Measurements from ENCODE around the gene FAM72B.
"Not testable (repeated sequence)": the region's sequence is repeated elsewhere in the genome, so short reads cannot be mapped to it uniquely, and the experiment has no call there.

Gene FAM72B

DNA sequence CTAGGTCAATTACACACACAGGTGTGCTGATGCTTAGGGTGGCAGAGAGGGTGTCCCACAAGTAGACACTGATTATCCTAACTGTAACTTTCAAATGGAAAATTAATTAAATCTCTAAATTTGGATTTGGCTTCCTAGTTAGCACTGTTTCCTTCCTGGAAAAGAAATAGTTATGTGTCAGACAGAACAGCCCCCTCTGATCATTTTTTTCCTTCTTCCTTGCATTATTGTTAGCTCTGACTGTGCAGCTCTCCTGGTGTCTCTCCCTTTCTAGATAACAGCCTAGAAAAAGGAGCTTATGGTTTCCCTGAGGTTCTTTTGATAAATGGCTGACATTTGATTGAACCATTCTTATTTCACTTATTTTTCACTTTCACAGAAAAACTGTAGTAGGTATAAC, 31.4 kb downstream of the FAM72B start:
- DNase-seq (ENCODE audit: low read depth) = not testable (repeated sequence)

DNA sequence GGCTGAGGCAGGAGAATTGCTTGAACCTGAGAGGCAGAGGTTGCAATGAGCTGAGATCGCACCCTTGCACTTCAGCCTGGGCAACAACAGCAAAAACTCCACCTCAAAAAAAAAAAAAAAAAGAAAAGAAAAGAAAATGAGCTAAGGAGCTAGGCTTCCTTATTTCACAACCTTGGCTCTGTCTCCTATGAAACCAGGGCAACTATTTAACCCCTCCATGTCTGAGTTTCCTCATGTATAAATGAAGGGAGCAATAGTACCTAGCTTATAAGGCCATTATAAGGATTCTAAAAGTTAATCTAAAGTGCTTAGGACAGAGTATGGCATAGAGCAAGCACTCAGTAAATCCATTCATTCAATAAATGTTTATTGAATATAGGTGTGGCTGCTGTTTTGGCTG, 32.8 kb downstream of the FAM72B start:
- DNase-seq (ENCODE audit: low read depth) = not testable (repeated sequence)

DNA sequence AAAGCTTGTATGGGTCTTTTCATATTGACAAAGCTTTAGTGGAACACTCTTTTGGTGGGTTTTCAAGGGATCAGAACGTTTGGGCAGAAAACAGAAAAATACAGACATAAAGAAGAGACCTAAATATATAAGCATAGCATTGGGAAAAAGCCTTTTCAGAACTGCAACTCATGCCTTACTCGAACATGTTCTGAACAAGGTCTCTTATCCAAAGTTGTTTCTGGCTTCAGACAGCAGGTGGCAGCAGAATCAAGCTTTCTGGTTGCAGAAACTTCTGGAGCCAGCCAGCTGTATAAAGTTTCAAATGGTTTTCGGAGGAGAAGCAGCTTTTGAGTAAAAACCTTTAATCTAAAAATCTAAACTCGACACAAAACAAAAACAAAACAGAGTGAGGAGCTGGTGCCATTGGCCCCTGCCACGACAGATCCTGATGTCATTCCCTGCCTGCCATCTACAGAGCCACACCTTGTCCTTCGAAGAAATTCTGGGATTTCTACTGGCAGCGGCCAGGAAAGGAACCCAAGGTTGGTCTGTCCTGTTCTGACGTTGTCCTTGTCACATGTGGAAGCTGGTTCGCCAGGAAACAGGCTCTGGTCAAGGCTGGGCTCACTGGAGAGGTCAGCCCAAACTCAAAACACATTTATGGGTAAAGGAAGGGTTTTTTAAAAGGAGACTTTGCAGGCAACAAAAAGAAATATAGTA, 35.5 kb downstream of the FAM72B start:
- not testable (repeated sequence) for DNase-seq (ENCODE audit: low read depth)

DNA sequence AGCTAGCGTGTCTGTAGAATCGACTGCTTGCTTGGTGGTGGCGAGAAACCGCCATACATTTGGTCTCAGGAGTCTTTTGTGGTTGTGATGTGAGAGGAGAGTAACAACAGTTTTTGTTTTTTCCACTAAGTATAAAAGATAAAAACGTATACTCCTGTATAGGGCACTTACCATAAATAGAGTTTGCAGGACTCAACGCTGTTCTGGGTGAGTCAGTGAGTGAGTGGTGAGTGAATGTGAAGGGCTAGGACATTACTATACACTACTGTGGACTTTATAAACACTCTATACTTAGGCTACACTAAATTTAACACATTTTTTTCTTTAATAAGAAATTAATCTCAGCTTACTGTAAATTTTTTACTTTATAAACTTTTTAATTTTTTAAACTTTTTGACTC, 43.7 kb downstream of the FAM72B start:
- DNase-seq (ENCODE audit: low read depth) = not testable (repeated sequence)

DNA sequence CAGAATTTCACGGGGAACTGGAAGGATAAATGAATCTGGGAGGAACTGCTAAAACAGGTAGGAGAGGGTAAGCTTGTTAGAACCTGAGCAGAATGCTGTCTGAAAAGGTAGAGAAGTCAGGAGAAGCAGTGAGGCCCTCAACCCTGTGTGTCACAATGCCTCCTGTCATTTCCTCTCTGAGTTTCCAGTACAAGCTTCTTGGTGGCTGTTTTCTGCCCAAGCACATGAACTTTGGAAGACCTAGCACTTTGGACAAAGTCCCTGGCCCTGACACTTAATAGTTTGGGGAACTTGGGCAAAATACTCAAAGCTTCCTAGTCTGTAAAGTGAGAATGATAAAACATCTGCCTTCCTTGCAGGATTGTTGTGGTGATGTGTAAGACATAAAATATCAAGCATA, 52.6 kb downstream of the FAM72B start:
- not testable (repeated sequence) for DNase-seq (ENCODE audit: low read depth)

DNA sequence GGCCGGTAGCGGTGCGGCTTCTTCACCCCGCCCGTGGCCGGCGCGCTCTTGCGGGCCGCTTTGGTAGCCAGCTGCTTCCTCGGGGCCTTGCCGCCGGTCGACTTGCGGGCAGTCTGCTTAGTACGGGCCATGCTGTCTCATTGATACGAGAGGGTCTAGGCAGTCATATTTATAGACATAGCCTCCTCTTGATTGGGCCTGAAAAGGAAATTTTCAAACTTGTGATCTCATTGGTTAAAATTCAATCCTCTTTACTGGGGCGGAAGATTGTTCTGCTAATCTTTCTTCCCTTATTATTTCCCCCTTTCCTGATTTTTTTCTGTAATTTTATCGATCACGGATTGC, 65.7 kb downstream of the FAM72B start:
- peak; percentile 52 for DNase-seq (ENCODE audit: low read depth)

Data from ELR (cell line).